ENCODE measurements around the gene LRRC10B.

Gene LRRC10B

GRCh38 chr11:61531044-61531443 is 22.5 kb downstream of the LRRC10B start:
- DNase-seq (ENCODE audit: low read depth in 3 of 3), result no peak

GRCh38 chr11:61532134-61533038 is 23.8 kb downstream of the LRRC10B start:
- peak in 2 of 3 experiments; percentile 17 to 18 for DNase-seq (ENCODE audit: low read depth in 3 of 3)

- DNase-seq (ENCODE audit: low read depth in 3 of 3), result no peak
Observed at GRCh38 chr11:61533039-61533375, 24.5 kb downstream of the LRRC10B start.

- DNase-seq (ENCODE audit: low read depth in 3 of 3), result no peak
Observed at GRCh38 chr11:61533401-61533800, 24.9 kb downstream of the LRRC10B start.

GRCh38 chr11:61534025-61534932 is 25.7 kb downstream of the LRRC10B start:
- DNase-seq (ENCODE audit: low read depth in 3 of 3), result no peak

- DNase-seq (ENCODE audit: low read depth in 3 of 3), result no peak
Observed at GRCh38 chr11:61534933-61535839, 26.6 kb downstream of the LRRC10B start.

GRCh38 chr11:61535998-61536675 is 27.6 kb downstream of the LRRC10B start:
- DNase-seq (ENCODE audit: low read depth in 3 of 3), result no peak

- no peak for DNase-seq (ENCODE audit: low read depth in 3 of 3)
Observed at GRCh38 chr11:61536676-61537270, 28.2 kb downstream of the LRRC10B start.

- DNase-seq (ENCODE audit: low read depth in 3 of 3), result no peak
Observed at GRCh38 chr11:61537326-61537725, 28.8 kb downstream of the LRRC10B start.

GRCh38 chr11:61538636-61538961 is 30.1 kb downstream of the LRRC10B start:
- DNase-seq (ENCODE audit: low read depth in 3 of 3), result no peak

- no peak for DNase-seq (ENCODE audit: low read depth in 3 of 3)
Observed at GRCh38 chr11:61539006-61539405, 30.5 kb downstream of the LRRC10B start.

GRCh38 chr11:61539831-61540357 is 31.3 kb downstream of the LRRC10B start:
- DNase-seq (ENCODE audit: low read depth in 3 of 3), result no peak

GRCh38 chr11:61540528-61540927 is 32.0 kb downstream of the LRRC10B start:
- DNase-seq (ENCODE audit: low read depth in 3 of 3), result no peak

GRCh38 chr11:61541598-61541997 is 33.0 kb downstream of the LRRC10B start:
- DNase-seq (ENCODE audit: low read depth in 3 of 3), result no peak

GRCh38 chr11:61542024-61542461 is 33.5 kb downstream of the LRRC10B start:
- no peak for DNase-seq (ENCODE audit: low read depth in 3 of 3)

- no peak for DNase-seq (ENCODE audit: low read depth in 3 of 3)
Observed at GRCh38 chr11:61542705-61543104, 34.2 kb downstream of the LRRC10B start.

- no peak for DNase-seq (ENCODE audit: low read depth in 3 of 3)
Observed at GRCh38 chr11:61543606-61544306, 35.2 kb downstream of the LRRC10B start.

- no peak for DNase-seq (ENCODE audit: low read depth in 3 of 3)
Observed at GRCh38 chr11:61544466-61544865, 35.9 kb downstream of the LRRC10B start.

GRCh38 chr11:61545341-61545740 is 36.8 kb downstream of the LRRC10B start:
- no peak for DNase-seq (ENCODE audit: low read depth in 3 of 3)

- DNase-seq (ENCODE audit: low read depth in 3 of 3), result no peak
Observed at GRCh38 chr11:61545921-61546320, 37.4 kb downstream of the LRRC10B start.
